ENCODE measurements around the gene POLR1F. TPM values are rescaled to one million over a fixed set of nuclear protein-coding genes. Genes with fewer than 3 reads are reported as not detected.

Gene POLR1F
- total RNA-seq, 1 experiment from 2014 or later: 21.1 TPM

GRCh38 chr7:19698331-19698730 is 10.5 kb downstream of the POLR1F start:
- POLR2A ChIA-PET: no interaction called here
- ATAC-seq: no peak
- Histone ChIP-seq H3K4me1 (ENCODE audit: control insufficient read depth in 1 of 2, insufficient read depth in 2 of 2, low read length in 2 of 2) (no peaks in the 10 kb centered on the region), H3K27me3 (ENCODE audit: insufficient read depth, low read length) (no peaks in the 10 kb centered on the region), H3K9me3 (ENCODE audit: control insufficient read depth in 1 of 2, insufficient read depth in 1 of 2, low read depth in 1 of 2, low read length in 2 of 2) (no peaks in the 10 kb centered on the region), H3K9ac (ENCODE audit: low read length) (no peak overlapping the region), H3K79me2 (ENCODE audit: insufficient read depth, low read length) (peaks cover 28% of the 10 kb centered on the region; the same call in 1 of the 2 replicates), H3K36me3 (ENCODE audit: control insufficient read depth in 1 of 2, insufficient read depth in 2 of 2, low read length in 2 of 2) (peaks cover 5 to 21% of the 10 kb centered on the region in 2 experiments; a peak in 3 of 4 replicates), H3K27ac (ENCODE audit: low read depth, low read length) (no peak overlapping the region), H2AFZ (ENCODE audit: low read depth, low read length, poor library complexity, severe bottlenecking) (no peak overlapping the region), H3K9me2 (ENCODE audit: insufficient read depth) (no peaks in the 10 kb centered on the region), H3K4me3 (replicated peaks in 1 of 2; ENCODE audit: low read depth in 1 of 2, low read length in 2 of 2) (no peak overlapping the region), H3K4me2 (ENCODE audit: low read length) (no peak overlapping the region), H4K20me1 (ENCODE audit: insufficient read depth) (0 out of 2 replicates have a peak, but pooled peaks cover 4% of the 10 kb centered on the region)
- no peak for DNase-seq (ENCODE audit: low read depth, low spot score)
- CTCF ChIA-PET: interaction anchor here (1.2 kb wide), 1 partner anchor 10 kb away, joined by 3 read pairs; the partner anchor contains the start of gene POLR1F
- no peak for TF ChIP-seq SP1 (IDR thresholded peaks at IDR 0.05; ENCODE audit: low read depth)
- TF ChIP-seq SIN3A (IDR thresholded peaks at IDR 0.05; ENCODE audit: low read depth): no peak
- no peak for TF ChIP-seq MAX (IDR thresholded peaks at IDR 0.05)
- TF ChIP-seq CBX3 (IDR thresholded peaks at IDR 0.05; ENCODE audit: low read depth): no peak
- TF ChIP-seq EZH2 (IDR thresholded peaks at IDR 0.05): no peak
- no peak for TF ChIP-seq EGR1 (IDR thresholded peaks at IDR 0.05; ENCODE audit: low read depth)
- TF ChIP-seq RAD21 (IDR thresholded peaks at IDR 0.05; ENCODE audit: low read depth): no peak
- intact Hi-C loops (cut with micrococcal nuclease): no loop called here
- RAD21 ChIA-PET (ENCODE audit: low non-redundant PET in 1 of 2, low total read pairs in 2 of 2, uncharacterized antibody in 2 of 2, unreplicated experiment in 2 of 2): no interaction called here
- no TSS peak for BruUV-seq (replicated peaks)

GRCh38 chr7:19696926-19697325 is 11.9 kb downstream of the POLR1F start:
- Histone ChIP-seq H3K4me2 (ENCODE audit: low read length) (no peak overlapping the region), H3K27me3 (ENCODE audit: insufficient read depth, low read length) (no peaks in the 10 kb centered on the region), H3K4me3 (replicated peaks in 1 of 2; ENCODE audit: low read depth in 1 of 2, low read length in 2 of 2) (no peak overlapping the region), H3K9ac (ENCODE audit: low read length) (no peak overlapping the region), H2AFZ (ENCODE audit: low read depth, low read length, poor library complexity, severe bottlenecking) (no peak overlapping the region), H3K79me2 (ENCODE audit: insufficient read depth, low read length) (0 out of 2 replicates have a peak, but pooled peaks cover 15% of the 10 kb centered on the region), H3K9me3 (ENCODE audit: control insufficient read depth in 1 of 2, insufficient read depth in 1 of 2, low read depth in 1 of 2, low read length in 2 of 2) (no peaks in the 10 kb centered on the region), H3K4me1 (ENCODE audit: control insufficient read depth in 1 of 2, insufficient read depth in 2 of 2, low read length in 2 of 2) (no peaks in the 10 kb centered on the region), H3K27ac (ENCODE audit: low read depth, low read length) (no peak overlapping the region), H4K20me1 (ENCODE audit: insufficient read depth) (0 out of 2 replicates have a peak, but pooled peaks cover 4% of the 10 kb centered on the region), H3K36me3 (ENCODE audit: control insufficient read depth in 1 of 2, insufficient read depth in 2 of 2, low read length in 2 of 2) (peaks cover 5 to 20% of the 10 kb centered on the region in 2 experiments; a peak in 3 of 4 replicates), H3K9me2 (ENCODE audit: insufficient read depth) (no peaks in the 10 kb centered on the region)
- ATAC-seq (no peak), DNase-seq (ENCODE audit: low read depth, low spot score) (no peak)
- ChIA-PET RAD21 (ENCODE audit: low non-redundant PET in 1 of 2, low total read pairs in 2 of 2, uncharacterized antibody in 2 of 2, unreplicated experiment in 2 of 2) (no interaction called here), POLR2A (no interaction called here), CTCF (no interaction called here)
- BruUV-seq (replicated peaks): no TSS peak
- intact Hi-C loops (cut with micrococcal nuclease): no loop called here
- TF ChIP-seq YY1 (IDR thresholded peaks at IDR 0.05; ENCODE audit: extremely low read depth, insufficient replicate concordance, low read depth, low read length) (no peak), TCF7L2 (IDR thresholded peaks at IDR 0.05; ENCODE audit: borderline replicate concordance, extremely low read depth, insufficient read depth, insufficient read length) (no peak), EZH2 (IDR thresholded peaks at IDR 0.05) (no peak)
